Posterior vena cava (tissue), 2 donors: ENCODE data around the gene MAP3K14. TPM values are rescaled to one million over a fixed set of nuclear protein-coding genes. Genes with fewer than 3 reads are reported as not detected.

Experiments
- DNase-seq: peaks from one replicate; pipeline ENCODE4 v3.0.0-alpha.2; 2020; ENCODE audit warnings: low spot score
- intact Hi-C, 2 donors: fragments of 100-400 bp; cut with DNase I; formaldehyde crosslinking; loops; one replicate each; pipeline versions ENCODE4 v1.14.1 to v1.14.2; 2022 to 2023
- total RNA-seq, 2 donors: library from RNA; stranded (reverse); fragmentation: NEBNext Ultra II Directional; extraction: Animal tissue kit (Norgen Biotek cat#: 25700); gene quantifications; one replicate each; pipeline ENCODE4 v1.2.1, GENCODE V29; 2021
- donor health status: DM: yes; HTN: yes; CAD: no.
- donor health status: DM: yes; HTN: yes; CAD: no.

The MAP3K14 gene
- total RNA-seq, 2 donors from 2014 or later = 9.1 to 9.7 TPM

- DNase-seq = no peak
- intact Hi-C loops = loop anchor here in 1 of 2 donors (5.0 kb wide), 1 partner anchor 859 kb away; no protein-coding TSS in a partner anchor
Observed at GRCh38 chr17:45248132-45248957, 68.5 kb downstream of the MAP3K14 start.

- DNase-seq = peak; percentile 93
- intact Hi-C loops = loop anchor here in 1 of 2 donors (5.0 kb wide), 1 partner anchor 860 kb away; no protein-coding TSS in a partner anchor
Observed at GRCh38 chr17:45247429-45248131, 69.2 kb downstream of the MAP3K14 start.

DNA sequence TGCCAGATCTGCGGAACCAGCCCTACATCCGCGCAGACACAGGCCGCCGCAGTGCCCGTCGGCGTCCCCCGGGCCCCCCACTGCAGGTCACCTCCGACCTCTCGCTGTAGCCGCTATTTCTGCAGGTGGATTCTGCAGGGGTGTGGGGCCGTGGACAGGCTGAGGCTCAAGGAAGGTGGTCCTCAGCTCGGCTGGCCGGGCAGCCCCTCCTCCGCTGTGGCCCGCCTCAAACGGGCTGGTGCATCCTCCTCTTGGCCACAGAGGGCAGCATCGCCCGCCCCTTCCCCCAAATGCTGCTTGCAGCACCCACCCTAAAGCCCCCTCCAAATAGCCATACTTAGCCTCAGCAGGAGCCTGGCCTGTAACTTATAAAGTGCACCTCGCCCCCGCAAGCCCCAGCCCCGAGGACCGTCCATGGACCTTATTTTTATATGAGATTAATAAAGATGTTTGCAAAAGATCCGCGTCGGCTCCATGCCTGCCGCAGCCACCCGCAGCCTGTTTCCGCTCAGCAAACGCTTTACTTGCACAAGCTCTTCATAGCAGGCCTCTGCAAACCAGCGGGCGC is 69.9 kb downstream of the MAP3K14 start:
- DNase-seq = no peak
- intact Hi-C loops = loop anchor here in 1 of 2 donors (5.0 kb wide), 1 partner anchor 860 kb away; no protein-coding TSS in a partner anchor

DNA sequence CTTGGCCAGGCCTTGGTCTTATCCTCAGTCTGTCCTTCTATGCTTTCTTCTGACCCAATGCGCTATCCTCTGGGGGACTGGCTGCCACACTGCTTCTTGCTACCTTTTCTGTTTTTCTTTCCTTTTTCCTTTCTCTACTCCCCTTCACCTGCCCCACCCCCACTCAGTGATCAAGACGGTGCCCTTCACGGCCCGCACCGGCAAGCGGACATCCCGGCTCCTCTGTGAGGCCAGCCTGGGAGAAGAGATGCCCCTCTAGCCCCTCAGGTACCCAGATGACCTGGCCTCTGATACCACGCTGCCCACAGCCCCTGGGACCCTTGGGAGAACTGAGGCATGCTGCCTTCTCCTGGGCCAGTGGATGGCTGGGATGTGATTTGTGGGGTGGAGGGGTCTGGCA is 70.5 kb downstream of the MAP3K14 start:
- intact Hi-C loops = loop anchor here in 1 of 2 donors (5.0 kb wide), 1 partner anchor 861 kb away; no protein-coding TSS in a partner anchor
- no peak for DNase-seq

GRCh38 chr17:45244725-45245656 is 71.8 kb downstream of the MAP3K14 start:
- no peak for DNase-seq
- intact Hi-C loops = loop anchor here in 1 of 2 donors (5.0 kb wide), 1 partner anchor 862 kb away; no protein-coding TSS in a partner anchor

- DNase-seq = no peak
- intact Hi-C loops = no loop called here
Observed at GRCh38 chr17:45243750-45244149, 73.1 kb downstream of the MAP3K14 start.

DNA sequence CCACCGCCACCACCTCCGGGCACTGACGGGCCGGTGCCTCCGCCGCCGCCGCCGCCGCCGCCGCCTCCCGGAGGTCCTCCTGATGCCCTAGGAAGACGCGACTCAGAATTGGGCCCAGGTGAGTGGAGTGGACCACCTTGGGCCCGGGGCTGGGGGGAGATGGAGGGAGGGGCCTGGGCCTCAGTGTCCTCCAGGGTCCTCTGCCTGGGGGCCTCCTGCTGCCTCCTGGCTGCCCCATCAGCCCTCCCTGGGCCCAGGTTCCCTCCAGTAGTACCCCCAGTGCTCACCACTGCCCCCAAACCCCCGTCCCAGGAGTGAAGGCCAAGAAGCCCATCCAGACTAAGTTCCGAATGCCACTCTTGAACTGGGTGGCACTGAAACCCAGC is 74.8 kb downstream of the MAP3K14 start:
- intact Hi-C loops = no loop called here
- DNase-seq = no peak

DNA sequence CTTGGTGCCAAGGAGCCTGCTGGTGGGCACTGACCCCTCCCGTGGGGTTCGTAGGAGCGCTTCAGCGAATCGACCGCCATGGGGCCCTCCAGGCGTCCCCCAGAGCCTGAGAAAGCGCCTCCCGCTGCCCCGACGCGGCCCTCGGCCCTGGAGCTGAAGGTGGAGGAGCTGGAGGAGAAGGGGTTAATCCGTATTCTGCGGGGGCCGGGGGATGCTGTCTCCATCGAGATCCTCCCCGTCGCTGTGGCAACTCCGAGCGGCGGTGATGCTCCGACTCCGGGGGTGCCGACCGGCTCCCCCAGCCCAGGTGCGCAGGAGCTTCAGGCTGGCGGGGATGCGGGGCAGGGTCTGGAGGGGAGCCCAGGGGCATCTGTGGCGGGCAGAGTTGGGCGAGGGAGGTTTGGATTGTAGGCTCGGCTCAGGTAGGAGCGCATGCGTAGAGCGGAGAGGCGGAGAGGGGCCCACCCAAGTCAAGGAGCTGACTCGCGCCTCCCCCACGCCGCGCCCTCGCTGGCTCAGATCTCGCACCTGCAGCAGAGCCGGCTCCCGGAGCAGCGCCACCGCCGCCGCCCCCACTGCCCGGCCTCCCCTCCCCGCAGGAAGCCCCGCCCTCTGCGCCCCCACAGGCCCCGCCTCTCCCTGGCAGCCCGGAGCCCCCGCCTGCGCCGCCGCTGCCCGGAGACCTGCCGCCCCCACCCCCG is 75.3 kb downstream of the MAP3K14 start:
- intact Hi-C loops = no loop called here
- no peak for DNase-seq

DNA sequence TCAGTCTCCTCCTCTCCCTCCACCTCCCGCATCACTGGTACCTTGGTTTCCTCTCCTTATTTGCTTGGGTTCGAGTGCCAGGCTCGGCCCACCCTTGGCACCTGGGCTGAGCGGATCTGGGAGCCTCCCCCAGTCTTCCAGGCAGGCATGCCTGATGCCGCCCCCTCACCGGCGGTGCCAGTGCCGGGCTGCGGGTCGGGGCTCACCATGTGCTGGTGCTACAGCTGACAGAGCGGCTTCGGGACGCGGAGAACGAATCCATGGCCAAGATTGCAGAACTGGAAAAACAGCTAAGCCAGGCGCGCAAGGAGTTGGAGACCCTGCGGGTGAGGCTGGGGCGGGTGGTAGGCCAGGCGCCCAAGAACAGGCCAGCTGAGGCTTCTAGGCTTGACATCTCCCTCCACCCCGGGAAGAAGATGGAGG is 75.9 kb downstream of the MAP3K14 start:
- intact Hi-C loops = no loop called here
- DNase-seq = no peak

GRCh38 chr17:45238155-45238774 is 78.6 kb downstream of the MAP3K14 start:
- intact Hi-C loops = no loop called here
- DNase-seq = no peak

GRCh38 chr17:45237686-45238085 is 79.1 kb downstream of the MAP3K14 start:
- intact Hi-C loops = no loop called here
- DNase-seq = no peak

GRCh38 chr17:45236282-45236606 is 80.6 kb downstream of the MAP3K14 start:
- DNase-seq = no peak
- intact Hi-C loops = no loop called here

GRCh38 chr17:45235416-45236281 is 81.2 kb downstream of the MAP3K14 start:
- intact Hi-C loops = no loop called here
- peak; percentile 94 for DNase-seq

- no peak for DNase-seq
- intact Hi-C loops = no loop called here
Observed at GRCh38 chr17:45234641-45235415, 82.0 kb downstream of the MAP3K14 start.

GRCh38 chr17:45233423-45233924 is 83.3 kb downstream of the MAP3K14 start:
- DNase-seq = no peak
- intact Hi-C loops = no loop called here
